Natural killer cell treated with Interleukin-12 subunit alpha and Interleukin-12 subunit beta and Interleukin-15 and Interleukin-18, amount 100 ng/mL, for 72 hours (primary cell): ENCODE data around the gene FCMR. TPM values are rescaled to one million over a fixed set of nuclear protein-coding genes. Genes with fewer than 3 reads are reported as not detected.

Experiments used
- ATAC-seq, 2 donors: fragments of 150-1000 bp; cut with Tn5 transposase in 1 of 2; sonication (Bioruptor Pico), chemical (Tn5 transposase) in 1 of 2; 2 replicates each; pipeline ENCODE4 v1.10.0; 2021
- DNase-seq: peaks from one replicate; pipeline ENCODE4 v3.0.0; 2022; ENCODE audit warnings: low spot score
- H3K27ac Mint-ChIP-seq, 2 donors: 1 replicate in 1 of 2; 2 replicates in 1 of 2; pipeline ENCODE4 v1.8.0; 2022; ENCODE audit warnings: mixed read lengths in 2 of 2, mild to moderate bottlenecking in 1 of 2, moderate library complexity in 1 of 2
- H3K27me3 Mint-ChIP-seq, 2 donors: 1 replicate in 1 of 2; 2 replicates in 1 of 2; pipeline ENCODE4 v1.8.0; 2022; ENCODE audit warnings: mixed read lengths in 2 of 2
- H3K36me3 Mint-ChIP-seq: one replicate; pipeline ENCODE4 v1.8.0; 2022; ENCODE audit warnings: mixed read lengths
- H3K4me1 Mint-ChIP-seq, 2 donors: 1 replicate in 1 of 2; 2 replicates in 1 of 2; pipeline ENCODE4 v1.8.0; 2022; ENCODE audit warnings: low read depth in 2 of 2, mixed read lengths in 2 of 2, mild to moderate bottlenecking in 1 of 2
- H3K4me3 Mint-ChIP-seq: one replicate; pipeline ENCODE4 v1.8.0; 2022; ENCODE audit warnings: mixed read lengths
- H3K9me3 Mint-ChIP-seq: 2 replicates; pipeline ENCODE4 v1.8.0; 2022; ENCODE audit warnings: mixed read lengths
- total RNA-seq, 2 donors: library from RNA; stranded (reverse); gene quantifications; one replicate each; pipeline ENCODE4 v1.2.3, GENCODE V29; 2022

FCMR gene
- total RNA-seq, 2 donors from 2014 or later, result 4.1 to 6.8 TPM

- Mint-ChIP-seq H3K36me3 (no peaks in the 10 kb centered on the region), H3K9me3 (no peaks in the 10 kb centered on the region), H3K27ac (peak overlapping the region in 1 of 2 donors; percentile 42), H3K4me1 (peaks cover 7 to 17% of the 10 kb centered on the region in 2 donors), H3K27me3 (peaks cover 0 to 3% of the 10 kb centered on the region in 2 donors), H3K4me3 (peak overlapping the region; percentile 66)
- DNase-seq (no peak), ATAC-seq (peak; percentile 75 to 79)
These were observed 34.0 kb upstream of the FCMR start for GRCh38 chr1:206955476-206956451.

- Mint-ChIP-seq H3K36me3 (no peaks in the 10 kb centered on the region), H3K27me3 (peaks cover 0 to 5% of the 10 kb centered on the region in 2 donors), H3K4me1 (peaks cover 7 to 17% of the 10 kb centered on the region in 2 donors), H3K27ac (peak overlapping the region in 1 of 2 donors; percentile 42), H3K4me3 (peak overlapping the region; percentile 66), H3K9me3 (no peaks in the 10 kb centered on the region)
- DNase-seq (no peak), ATAC-seq (no peak)
These were observed 33.0 kb upstream of the FCMR start for GRCh38 chr1:206954459-206955342.

- no peak overlapping the region for H3K4me3 Mint-ChIP-seq
- DNase-seq (no peak), ATAC-seq (no peak)
- peaks cover 7 to 17% of the 10 kb centered on the region in 2 donors for H3K4me1 Mint-ChIP-seq
- H3K27ac Mint-ChIP-seq, result no peak overlapping the region
- H3K27me3 Mint-ChIP-seq, result peaks cover 0 to 7% of the 10 kb centered on the region in 2 donors
- no peaks in the 10 kb centered on the region for H3K9me3 Mint-ChIP-seq
- H3K36me3 Mint-ChIP-seq, result no peaks in the 10 kb centered on the region
These were observed 31.9 kb upstream of the FCMR start for GRCh38 chr1:206953626-206954025.

- Mint-ChIP-seq H3K27ac (no peak overlapping the region), H3K36me3 (no peaks in the 10 kb centered on the region), H3K27me3 (peaks cover 0 to 7% of the 10 kb centered on the region in 2 donors), H3K9me3 (no peaks in the 10 kb centered on the region), H3K4me3 (no peak overlapping the region), H3K4me1 (peaks cover 7 to 17% of the 10 kb centered on the region in 2 donors)
- ATAC-seq (no peak), DNase-seq (no peak)
These were observed 31.4 kb upstream of the FCMR start for GRCh38 chr1:206953126-206953525.

GRCh38 chr1:206952171-206952570 lies 30.4 kb upstream of the FCMR start:
- Mint-ChIP-seq H3K4me1 (peaks cover 11 to 27% of the 10 kb centered on the region in 2 donors), H3K27me3 (peaks cover 0 to 7% of the 10 kb centered on the region in 2 donors), H3K27ac (no peak overlapping the region), H3K9me3 (no peaks in the 10 kb centered on the region), H3K4me3 (no peak overlapping the region), H3K36me3 (no peaks in the 10 kb centered on the region)
- no peak for ATAC-seq
- no peak for DNase-seq

- no peak overlapping the region for H3K4me3 Mint-ChIP-seq
- H3K4me1 Mint-ChIP-seq, result peaks cover 17 to 33% of the 10 kb centered on the region in 2 donors
- ATAC-seq (no peak), DNase-seq (no peak)
- H3K27ac Mint-ChIP-seq, result no peak overlapping the region
- peaks cover 0 to 9% of the 10 kb centered on the region in 2 donors for H3K27me3 Mint-ChIP-seq
- no peaks in the 10 kb centered on the region for H3K9me3 Mint-ChIP-seq
- H3K36me3 Mint-ChIP-seq, result no peaks in the 10 kb centered on the region
These were observed 29.8 kb upstream of the FCMR start for GRCh38 chr1:206951318-206952100.

- no peak for ATAC-seq
- H3K27ac Mint-ChIP-seq, result no peak overlapping the region
- no peak for DNase-seq
These were observed 27.9 kb upstream of the FCMR start for GRCh38 chr1:206949641-206950040.

GRCh38 chr1:206949208-206949607 lies 27.5 kb upstream of the FCMR start:
- no peak for DNase-seq
- ATAC-seq, result no peak
- Mint-ChIP-seq H3K36me3 (no peaks in the 10 kb centered on the region), H3K27me3 (peaks cover 0 to 9% of the 10 kb centered on the region in 2 donors), H3K27ac (no peak overlapping the region), H3K4me1 (peaks cover 25 to 29% of the 10 kb centered on the region in 2 donors), H3K4me3 (no peak overlapping the region), H3K9me3 (no peaks in the 10 kb centered on the region)

More at GRCh38 chr1:206949641-206950040, 27.9 kb upstream of the FCMR start:
- Mint-ChIP-seq H3K9me3 (no peaks in the 10 kb centered on the region), H3K36me3 (no peaks in the 10 kb centered on the region), H3K4me1 (peaks cover 24 to 29% of the 10 kb centered on the region in 2 donors), H3K4me3 (no peak overlapping the region), H3K27me3 (peaks cover 0 to 9% of the 10 kb centered on the region in 2 donors)

GRCh38 chr1:206947255-206947654 lies 25.5 kb upstream of the FCMR start:
- ATAC-seq (no peak), DNase-seq (no peak)
- Mint-ChIP-seq H3K9me3 (no peaks in the 10 kb centered on the region), H3K27ac (no peak overlapping the region), H3K4me1 (peaks cover 29 to 35% of the 10 kb centered on the region in 2 donors), H3K4me3 (no peak overlapping the region), H3K36me3 (no peaks in the 10 kb centered on the region), H3K27me3 (peaks cover 0 to 6% of the 10 kb centered on the region in 2 donors)

GRCh38 chr1:206946261-206946660 lies 24.5 kb upstream of the FCMR start, which contains the start of gene PIGR:
PIGR (minus strand) TSS chr1:206946466; CDS start chr1:206940531, 5,935 bp downstream.
- Mint-ChIP-seq H3K4me3 (no peak within 1 kb of the TSS), H3K27ac (no peak within 1 kb of the TSS), H3K4me1 (peaks cover 29 to 35% of the 10 kb centered on the region in 2 donors), H3K36me3 (no peaks in the 10 kb centered on the region), H3K9me3 (no peaks in the 10 kb centered on the region), H3K27me3 (peaks cover 0 to 6% of the 10 kb centered on the region in 2 donors)
- ATAC-seq, result no peak
- DNase-seq, result no peak

- Mint-ChIP-seq H3K4me1 (peaks cover 29 to 35% of the 10 kb centered on the region in 2 donors), H3K27ac (no peak overlapping the region), H3K27me3 (peaks cover 0 to 6% of the 10 kb centered on the region in 2 donors), H3K36me3 (no peaks in the 10 kb centered on the region), H3K4me3 (no peak overlapping the region), H3K9me3 (no peaks in the 10 kb centered on the region)
- ATAC-seq (no peak), DNase-seq (no peak)
These were observed 24.0 kb upstream of the FCMR start for GRCh38 chr1:206945779-206946178.

GRCh38 chr1:206944703-206945102 lies 23.0 kb upstream of the FCMR start:
- peaks cover 29 to 35% of the 10 kb centered on the region in 2 donors for H3K4me1 Mint-ChIP-seq

More at GRCh38 chr1:206944703-206945102, 23.0 kb upstream of the FCMR start:
- H3K27ac Mint-ChIP-seq, result no peak overlapping the region
- peaks cover 0 to 4% of the 10 kb centered on the region in 2 donors for H3K27me3 Mint-ChIP-seq
- ATAC-seq (peak; percentile 36 to 48), DNase-seq (no peak)
- H3K4me3 Mint-ChIP-seq, result no peak overlapping the region
- H3K9me3 Mint-ChIP-seq, result no peaks in the 10 kb centered on the region
- H3K36me3 Mint-ChIP-seq, result no peaks in the 10 kb centered on the region
